H9 (cell line): Measurements from ENCODE around the gene KREMEN1. TPM values are rescaled to one million over a fixed set of nuclear protein-coding genes. Genes with fewer than 3 reads are reported as not detected.

Experiments used
- DNase-seq: peaks from one replicate; pipeline ENCODE4 v3.0.0-alpha.2; 2017
- H2AFZ ChIP-seq: one replicate; pipeline ENCODE4 v1.6.1; 2013; ENCODE audit warnings: mild to moderate bottlenecking, low read length, control low read depth, moderate library complexity
- H2AK5ac ChIP-seq: 2 replicates; pipeline ENCODE4 v1.6.1; 2013; ENCODE audit warnings: low read length, control low read depth, mixed read lengths; ENCODE audit not compliant: insufficient read length
- H2BK120ac ChIP-seq: one replicate; pipeline ENCODE4 v1.6.1; 2013; ENCODE audit warnings: low read depth, mild to moderate bottlenecking, low read length, control low read depth, inconsistent platforms; ENCODE audit not compliant: poor library complexity, severe bottlenecking
- H2BK12ac ChIP-seq: 2 replicates; pipeline ENCODE4 v1.6.1; 2013; ENCODE audit warnings: low read length, control low read depth, mixed read lengths, low read depth; ENCODE audit not compliant: insufficient read length
- H2BK15ac ChIP-seq: 2 replicates; pipeline ENCODE4 v1.6.1; 2013; ENCODE audit warnings: low read depth, low read length, control low read depth
- H2BK20ac ChIP-seq: one replicate; pipeline ENCODE4 v1.6.1; 2013; ENCODE audit warnings: low read depth, mild to moderate bottlenecking, low read length, control low read depth, inconsistent platforms; ENCODE audit not compliant: poor library complexity, severe bottlenecking
- H2BK5ac ChIP-seq: 2 replicates; pipeline ENCODE4 v1.6.1; 2013; ENCODE audit warnings: low read length, control low read depth, mixed read lengths; ENCODE audit not compliant: insufficient read length
- H3K14ac ChIP-seq: 2 replicates; pipeline ENCODE4 v1.6.1; 2013; ENCODE audit warnings: low read length, control low read depth; ENCODE audit not compliant: insufficient read depth
- H3K18ac ChIP-seq: 2 replicates; pipeline ENCODE4 v1.6.1; 2013; ENCODE audit warnings: low read depth, mild to moderate bottlenecking, mixed read lengths, low read length, control low read depth; ENCODE audit not compliant: insufficient read length
- H3K23ac ChIP-seq: 2 replicates; pipeline ENCODE4 v1.6.1; 2013; ENCODE audit warnings: low read length, control low read depth, mixed read lengths, low read depth; ENCODE audit not compliant: insufficient read length
- H3K23me2 ChIP-seq: 2 replicates; pipeline ENCODE4 v1.6.1; 2013; ENCODE audit warnings: low read depth, mild to moderate bottlenecking, mixed read lengths, low read length, control low read depth; ENCODE audit not compliant: insufficient read length, poor library complexity, severe bottlenecking
- H3K27ac ChIP-seq: 2 replicates; pipeline ENCODE4 v1.5.1; 2013; ENCODE audit warnings: low read length, control low read depth, mixed read lengths, low read depth; ENCODE audit not compliant: insufficient read length
- H3K27me3 ChIP-seq: 2 replicates; pipeline ENCODE4 v1.6.1; 2013; ENCODE audit warnings: low read length, control low read depth, inconsistent platforms; ENCODE audit not compliant: insufficient read depth
- H3K4ac ChIP-seq: 2 replicates; pipeline ENCODE4 v1.6.1; 2013; ENCODE audit warnings: low read depth, mild to moderate bottlenecking, control low read depth, inconsistent platforms, low read length, moderate library complexity
- H3K4me1 ChIP-seq: 2 replicates; pipeline ENCODE4 v1.6.1; 2013; ENCODE audit warnings: low read length, control low read depth, inconsistent platforms; ENCODE audit not compliant: insufficient read depth
- H3K4me2 ChIP-seq: 2 replicates; pipeline ENCODE4 v1.6.1; 2013; ENCODE audit warnings: low read length, control low read depth, mixed read lengths; ENCODE audit not compliant: insufficient read length, insufficient read depth
- H3K56ac ChIP-seq: 2 replicates; pipeline ENCODE4 v1.6.1; 2013; ENCODE audit warnings: low read depth, mild to moderate bottlenecking, mixed read lengths, low read length, control low read depth; ENCODE audit not compliant: insufficient read length
- H3K79me1 ChIP-seq: 2 replicates; pipeline ENCODE4 v1.6.1; 2013; ENCODE audit warnings: low read depth, mild to moderate bottlenecking, moderate library complexity, low read length, control low read depth, inconsistent platforms; ENCODE audit not compliant: insufficient read depth, poor library complexity, severe bottlenecking
- H3K79me2 ChIP-seq: 2 replicates; pipeline ENCODE4 v1.6.1; 2013; ENCODE audit warnings: low read length, control low read depth, inconsistent platforms; ENCODE audit not compliant: insufficient read depth
- H3K9ac ChIP-seq: 2 replicates; pipeline ENCODE4 v1.6.1; 2013; ENCODE audit warnings: low read length, control low read depth, mixed read lengths; ENCODE audit not compliant: insufficient read length; ENCODE audit errors: extremely low read depth
- H3K9me3 ChIP-seq: one replicate; pipeline ENCODE4 v1.6.1; 2013; ENCODE audit warnings: low read depth, low read length, inconsistent platforms; ENCODE audit not compliant: control insufficient read depth
- H3T11ph ChIP-seq: one replicate; pipeline ENCODE4 v1.6.1; 2013; ENCODE audit warnings: mild to moderate bottlenecking, low read length, control low read depth, inconsistent platforms
- H4K20me1 ChIP-seq: one replicate; pipeline ENCODE4 v1.6.1; 2013; ENCODE audit not compliant: control insufficient read depth, insufficient read length, insufficient read depth
- H4K5ac ChIP-seq: 2 replicates; pipeline ENCODE4 v1.6.1; 2013; ENCODE audit warnings: low read depth, mild to moderate bottlenecking, mixed read lengths, low read length, control low read depth; ENCODE audit not compliant: insufficient read length
- H4K8ac ChIP-seq: replicated peaks from 2 replicates; pipeline ENCODE4 v1.6.1; 2013; ENCODE audit warnings: low read length, control low read depth, mixed read lengths, low read depth; ENCODE audit not compliant: insufficient read length
- H4K91ac ChIP-seq: 2 replicates; pipeline ENCODE4 v1.6.1; 2013; ENCODE audit warnings: low read depth, mild to moderate bottlenecking, moderate library complexity, mixed read lengths, low read length, control low read depth; ENCODE audit not compliant: insufficient read length
- H3K27ac Mint-ChIP-seq, 3 experiments: 2 replicates in 2 of 3; 3 replicates in 1 of 3; pipeline ENCODE4 v1.8.0; 2020 to 2021; ENCODE audit warnings: mixed read lengths in 3 of 3, mild to moderate bottlenecking in 1 of 3, moderate library complexity in 1 of 3
- H3K27me3 Mint-ChIP-seq: 2 replicates; pipeline ENCODE4 v1.8.0; 2021; ENCODE audit warnings: low read depth, mild to moderate bottlenecking, moderate library complexity, mixed read lengths
- H3K36me3 Mint-ChIP-seq, 3 experiments: 2 replicates in 2 of 3; 3 replicates in 1 of 3; pipeline ENCODE4 v1.8.0; 2020 to 2021; ENCODE audit warnings: low read depth in 3 of 3, mixed read lengths in 3 of 3; ENCODE audit not compliant: insufficient read depth in 1 of 3
- H3K4me1 Mint-ChIP-seq, 2 experiments: 2 replicates each; pipeline ENCODE4 v1.8.0; 2020; ENCODE audit warnings: mixed read lengths in 2 of 2
- H3K4me3 Mint-ChIP-seq, 2 experiments: 2 replicates in 1 of 2; 3 replicates in 1 of 2; pipeline ENCODE4 v1.8.0; 2020 to 2021; ENCODE audit warnings: mild to moderate bottlenecking in 2 of 2, mixed read lengths in 2 of 2, moderate library complexity in 1 of 2
- H3K9me3 Mint-ChIP-seq, 2 experiments: 2 replicates in 1 of 2; 3 replicates in 1 of 2; pipeline ENCODE4 v1.8.0; 2020; ENCODE audit warnings: mild to moderate bottlenecking in 2 of 2, mixed read lengths in 2 of 2, moderate library complexity in 1 of 2
- WGBS: extraction: QIAGEN DNeasy Blood & Tissue Kit; methylation state at CpG from one replicate; pipeline ENCODE4 v1.1.7; 2013; ENCODE audit warnings: missing lambda C conversion rate, low lambda C conversion rate, mixed read lengths; ENCODE audit not compliant: insufficient read length; ENCODE audit errors: extremely low coverage; 5-methylcytosine and 5-hydroxymethylcytosine counted together
- total RNA-seq: library from RNA; stranded (reverse); gene quantifications from 2 replicates; pipeline ENCODE4 v1.2.1, GENCODE V29; 2021
- TF ChIP-seq, protein P1 (sequence below): fragments of 200-600 bp; sonication (generic); conservative IDR thresholded peaks from 3 replicates; pipeline ENCODE4 v1.8.0; 2021; ENCODE audit warnings: antibody characterized with exemption, mild to moderate bottlenecking

The KREMEN1 gene
- total RNA-seq, 1 experiment from 2014 or later: 2.4 TPM

GRCh38 chr22:29141078-29141688 lies 68.3 kb downstream of the KREMEN1 start:
- Histone ChIP-seq H3K14ac (no peak overlapping the region), H4K20me1 (no peaks in the 10 kb centered on the region), H4K5ac (no peak overlapping the region), H3K27me3 (no peaks in the 10 kb centered on the region), H3K27ac (no peak overlapping the region), H3K23me2 (no peaks in the 10 kb centered on the region), H3K9me3 (no peaks in the 10 kb centered on the region), H2AK5ac (no peak overlapping the region), H3K56ac (no peak overlapping the region), H3K18ac (no peak overlapping the region), H4K91ac (no peak overlapping the region), H3K9ac (no peak overlapping the region), H4K8ac (no peak overlapping the region), H3K4ac (no peak overlapping the region), H2AFZ (no peak overlapping the region), H3K79me2 (no peaks in the 10 kb centered on the region), H2BK15ac (no peak overlapping the region), H2BK12ac (no peak overlapping the region), H3K23ac (no peak overlapping the region), H2BK120ac (no peak overlapping the region), H3T11ph (no peak overlapping the region), H2BK5ac (no peak overlapping the region), H3K4me1 (peaks cover 11% of the 10 kb centered on the region; the same call in 1 of the 2 replicates), H3K4me2 (no peak overlapping the region), H2BK20ac (no peak overlapping the region), H3K79me1 (no peaks in the 10 kb centered on the region)
- Mint-ChIP-seq H3K4me1 (peaks cover 36 to 41% of the 10 kb centered on the region in 2 experiments), H3K9me3 (no peaks in the 10 kb centered on the region), H3K4me3 (no peak overlapping the region), H3K27ac (no peak overlapping the region; a peak in 1 of 7 replicates), H3K27me3 (peaks cover 2% of the 10 kb centered on the region; the same call in 1 of the 2 replicates), H3K36me3 (peaks cover 0 to 3% (median 2%) of the 10 kb centered on the region in 3 experiments; a peak in 2 of 7 replicates)
- no CpG with 5 or more reads among the region's 10 CpGs for WGBS
- TF ChIP-seq, protein P1, sequence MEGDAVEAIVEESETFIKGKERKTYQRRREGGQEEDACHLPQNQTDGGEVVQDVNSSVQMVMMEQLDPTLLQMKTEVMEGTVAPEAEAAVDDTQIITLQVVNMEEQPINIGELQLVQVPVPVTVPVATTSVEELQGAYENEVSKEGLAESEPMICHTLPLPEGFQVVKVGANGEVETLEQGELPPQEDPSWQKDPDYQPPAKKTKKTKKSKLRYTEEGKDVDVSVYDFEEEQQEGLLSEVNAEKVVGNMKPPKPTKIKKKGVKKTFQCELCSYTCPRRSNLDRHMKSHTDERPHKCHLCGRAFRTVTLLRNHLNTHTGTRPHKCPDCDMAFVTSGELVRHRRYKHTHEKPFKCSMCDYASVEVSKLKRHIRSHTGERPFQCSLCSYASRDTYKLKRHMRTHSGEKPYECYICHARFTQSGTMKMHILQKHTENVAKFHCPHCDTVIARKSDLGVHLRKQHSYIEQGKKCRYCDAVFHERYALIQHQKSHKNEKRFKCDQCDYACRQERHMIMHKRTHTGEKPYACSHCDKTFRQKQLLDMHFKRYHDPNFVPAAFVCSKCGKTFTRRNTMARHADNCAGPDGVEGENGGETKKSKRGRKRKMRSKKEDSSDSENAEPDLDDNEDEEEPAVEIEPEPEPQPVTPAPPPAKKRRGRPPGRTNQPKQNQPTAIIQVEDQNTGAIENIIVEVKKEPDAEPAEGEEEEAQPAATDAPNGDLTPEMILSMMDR: no peak
- no peak for DNase-seq
